Camera-type eye (tissue), 1 donor: ENCODE measurements around the gene ANKRD39. TPM values are rescaled to one million over a fixed set of nuclear protein-coding genes. Genes with fewer than 3 reads are reported as not detected.

ENCODE experiments used
- total RNA-seq: library from RNA; depleted of rRNA; stranded (reverse); fragments of >200 nt; gene quantifications from one replicate; pipeline ENCODE4 v1.2.3, GENCODE V29; 2014

Gene ANKRD39
- 19.5 TPM for total RNA-seq

DNA sequence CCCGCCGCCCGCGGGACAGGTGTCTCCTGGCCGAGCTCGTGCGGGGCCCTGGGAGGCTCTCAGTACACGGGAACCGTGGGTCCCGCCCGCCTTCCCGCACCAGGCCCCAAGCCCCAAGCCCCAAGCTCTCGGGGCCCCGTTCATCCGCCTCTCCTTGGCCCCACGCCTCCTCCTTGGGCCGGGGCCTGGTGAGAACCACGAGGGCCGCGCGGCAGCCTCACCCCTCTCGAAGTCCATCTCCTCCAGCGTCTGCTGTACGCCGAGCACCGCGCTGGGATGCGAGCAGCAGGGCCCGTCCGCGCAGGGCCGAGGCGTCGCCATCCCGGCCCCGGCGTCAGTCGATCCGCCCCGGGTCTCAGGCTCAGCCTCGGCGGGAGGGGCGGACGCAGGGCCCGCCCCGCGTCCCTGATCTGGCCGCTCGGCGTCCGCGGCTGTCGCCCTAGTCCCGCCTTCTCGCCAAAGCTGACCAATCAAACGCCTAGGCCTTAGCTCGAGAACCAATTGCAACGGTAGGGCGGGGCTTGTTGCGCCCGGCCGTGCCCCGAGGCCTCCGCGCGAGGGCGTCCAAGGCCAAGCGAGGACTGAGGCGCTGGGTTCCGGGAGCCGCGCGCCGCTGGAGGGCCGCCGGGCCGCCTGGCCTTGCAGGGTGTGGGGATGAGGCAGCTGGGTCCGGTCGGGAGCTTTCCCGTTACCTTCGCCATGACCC is at the start of gene ANKRD39:
TSS of gene ANKRD39 (minus strand) at position 350 of the 706 bp plus-strand sequence. CDS start at position 321, 29 bp downstream.

GRCh38 chr2:96869822-96870625 is 12.2 kb upstream of the ANKRD39 start, which contains the start of gene SEMA4C:
Gene SEMA4C (minus strand): TSS chr2:96870080. CDS start chr2:96867886, 2,194 bp downstream.

GRCh38 chr2:96843538-96844268 is 14.1 kb downstream of the ANKRD39 start, which contains the start of gene ANKRD23:
Gene ANKRD23 (minus strand): TSS chr2:96844021. CDS start chr2:96843992, 29 bp downstream.

GRCh38 chr2:96816127-96816835 is 41.5 kb downstream of the ANKRD39 start, which contains the start of gene CNNM3:
Gene CNNM3 (plus strand): TSS chr2:96816268. CDS start chr2:96816278, 10 bp downstream.

Other genes starting within 250 kb of the ANKRD39 start
- 77.7 TPM for gene KANSL3, start 219.7 kb downstream of the ANKRD39 start, total RNA-seq
- gene FER1L5, start 215.3 kb downstream of the ANKRD39 start, total RNA-seq = 0.60 TPM
- gene LMAN2L, start 118.0 kb downstream of the ANKRD39 start, total RNA-seq = 35.9 TPM
- gene CNNM4, start 97.1 kb downstream of the ANKRD39 start, total RNA-seq = 26.2 TPM
- gene CNNM3, start 41.7 kb downstream of the ANKRD39 start, total RNA-seq = 27.4 TPM
- gene ANKRD23, start 14.0 kb downstream of the ANKRD39 start, total RNA-seq = 24.0 TPM
- 57.8 TPM for gene SEMA4C, start 12.1 kb upstream of the ANKRD39 start, total RNA-seq
- gene FAM178B, start 128.6 kb upstream of the ANKRD39 start, total RNA-seq = 0.49 TPM
- 14.0 TPM for gene FAHD2B, start 236.9 kb upstream of the ANKRD39 start, total RNA-seq